ENCODE results near the gene PPM1N.

Gene PPM1N

DNA sequence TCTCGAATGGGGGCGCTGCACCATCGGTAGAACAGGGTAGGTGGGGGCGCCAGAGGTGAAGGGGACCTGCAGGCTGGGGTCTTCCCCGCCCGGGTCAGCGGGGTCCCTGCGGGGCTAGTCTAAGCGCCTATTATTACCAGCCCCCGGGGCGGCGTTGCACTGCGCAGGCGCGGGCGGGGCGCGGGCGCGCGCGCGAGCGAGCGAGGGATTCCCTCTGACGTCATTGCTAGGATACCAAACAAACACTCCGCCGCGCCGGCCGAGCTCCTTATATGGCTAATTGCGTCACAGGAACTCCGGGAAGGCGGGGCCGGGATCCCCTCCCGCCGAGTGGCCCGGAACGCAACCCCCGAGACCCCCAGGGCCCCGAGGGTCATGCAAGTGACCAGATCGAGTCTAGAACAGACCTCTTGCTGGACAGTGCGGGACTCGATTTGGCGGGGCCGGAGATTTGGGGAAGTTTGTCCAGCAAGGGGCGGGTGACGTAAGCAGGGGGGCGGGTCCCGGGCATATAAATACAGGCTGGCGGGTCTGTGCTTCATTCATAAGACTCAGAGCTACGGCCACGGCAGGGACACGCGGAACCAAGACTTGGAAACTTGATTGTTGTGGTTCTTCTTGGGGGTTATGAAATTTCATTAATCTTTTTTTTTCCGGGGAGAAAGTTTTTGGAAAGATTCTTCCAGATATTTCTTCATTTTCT lies 30.6 kb upstream of the PPM1N start, which contains the start of gene FOSB:
TSS of gene FOSB (plus strand) at position 541 of the 703 bp plus-strand sequence. CDS start 591 bp downstream, outside the sequence.
- TF ChIP-seq, protein P1, sequence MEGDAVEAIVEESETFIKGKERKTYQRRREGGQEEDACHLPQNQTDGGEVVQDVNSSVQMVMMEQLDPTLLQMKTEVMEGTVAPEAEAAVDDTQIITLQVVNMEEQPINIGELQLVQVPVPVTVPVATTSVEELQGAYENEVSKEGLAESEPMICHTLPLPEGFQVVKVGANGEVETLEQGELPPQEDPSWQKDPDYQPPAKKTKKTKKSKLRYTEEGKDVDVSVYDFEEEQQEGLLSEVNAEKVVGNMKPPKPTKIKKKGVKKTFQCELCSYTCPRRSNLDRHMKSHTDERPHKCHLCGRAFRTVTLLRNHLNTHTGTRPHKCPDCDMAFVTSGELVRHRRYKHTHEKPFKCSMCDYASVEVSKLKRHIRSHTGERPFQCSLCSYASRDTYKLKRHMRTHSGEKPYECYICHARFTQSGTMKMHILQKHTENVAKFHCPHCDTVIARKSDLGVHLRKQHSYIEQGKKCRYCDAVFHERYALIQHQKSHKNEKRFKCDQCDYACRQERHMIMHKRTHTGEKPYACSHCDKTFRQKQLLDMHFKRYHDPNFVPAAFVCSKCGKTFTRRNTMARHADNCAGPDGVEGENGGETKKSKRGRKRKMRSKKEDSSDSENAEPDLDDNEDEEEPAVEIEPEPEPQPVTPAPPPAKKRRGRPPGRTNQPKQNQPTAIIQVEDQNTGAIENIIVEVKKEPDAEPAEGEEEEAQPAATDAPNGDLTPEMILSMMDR (IDR thresholded peaks at IDR 0.05) = no peak

DNA sequence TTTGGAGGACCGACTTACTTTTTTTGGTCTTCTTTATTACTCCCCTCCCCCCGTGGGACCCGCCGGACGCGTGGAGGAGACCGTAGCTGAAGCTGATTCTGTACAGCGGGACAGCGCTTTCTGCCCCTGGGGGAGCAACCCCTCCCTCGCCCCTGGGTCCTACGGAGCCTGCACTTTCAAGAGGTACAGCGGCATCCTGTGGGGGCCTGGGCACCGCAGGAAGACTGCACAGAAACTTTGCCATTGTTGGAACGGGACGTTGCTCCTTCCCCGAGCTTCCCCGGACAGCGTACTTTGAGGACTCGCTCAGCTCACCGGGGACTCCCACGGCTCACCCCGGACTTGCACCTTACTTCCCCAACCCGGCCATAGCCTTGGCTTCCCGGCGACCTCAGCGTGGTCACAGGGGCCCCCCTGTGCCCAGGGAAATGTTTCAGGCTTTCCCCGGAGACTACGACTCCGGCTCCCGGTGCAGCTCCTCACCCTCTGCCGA lies 30.0 kb upstream of the PPM1N start:
- TF ChIP-seq, protein P1 (IDR thresholded peaks at IDR 0.05) = no peak

DNA sequence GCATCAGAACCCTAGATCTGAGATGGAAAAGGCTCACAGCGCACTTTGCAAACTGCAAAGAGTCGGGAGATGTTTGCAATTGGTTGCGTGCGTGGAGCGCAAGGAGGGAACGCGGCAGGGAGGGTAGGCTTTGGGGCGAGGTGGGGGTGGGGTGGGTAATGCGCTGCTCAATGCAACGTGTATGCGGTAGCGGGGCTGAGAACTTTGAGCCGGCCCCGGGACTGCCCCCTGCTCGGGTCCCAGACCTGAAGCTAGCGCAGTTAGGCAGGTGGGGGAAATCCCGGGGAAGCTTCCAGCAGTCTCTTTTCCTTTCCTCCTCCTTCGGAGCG lies 29.5 kb upstream of the PPM1N start:
- TF ChIP-seq, protein P1 (IDR thresholded peaks at IDR 0.05) = no peak

DNA sequence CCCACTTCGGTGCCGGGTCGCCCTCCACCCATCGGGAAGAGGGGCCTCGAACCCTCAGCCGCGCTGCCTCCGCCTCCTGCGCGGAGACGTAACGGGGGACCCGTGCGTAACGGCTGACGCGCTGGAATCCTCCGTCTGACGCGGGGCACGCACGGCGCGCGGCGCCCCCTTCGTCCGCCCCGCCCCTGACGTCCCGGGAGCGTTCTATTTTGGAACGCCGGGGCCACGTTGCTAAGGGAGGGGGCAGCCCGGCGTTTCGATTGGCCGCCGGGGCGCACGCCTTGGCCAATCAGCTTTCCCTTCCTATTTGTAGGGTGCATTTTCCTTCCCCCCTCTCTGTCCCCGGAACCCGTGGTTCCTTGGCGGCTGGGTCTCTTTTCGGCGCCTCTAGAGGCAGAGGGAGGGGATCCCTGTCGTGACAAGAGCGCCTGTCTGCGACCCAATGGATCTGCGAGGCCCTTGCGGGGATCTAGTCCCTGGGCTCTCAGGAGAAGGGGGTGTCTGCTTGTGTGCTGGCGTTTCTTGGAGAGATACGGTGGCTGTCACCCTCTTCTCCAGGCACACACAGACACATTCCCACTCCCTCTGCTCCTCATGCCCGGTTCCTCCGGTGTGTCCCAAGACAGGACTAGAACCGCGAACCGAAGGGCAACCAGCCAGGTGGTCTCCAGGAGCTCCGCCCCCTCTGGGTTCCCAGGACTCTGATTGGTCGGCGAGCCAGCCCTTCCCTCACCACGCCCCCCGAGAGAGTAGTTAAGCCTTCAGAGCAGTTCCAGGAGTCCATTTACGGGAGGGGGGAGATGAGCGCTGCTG lies 28.9 kb upstream of the PPM1N start:
- TF ChIP-seq, protein P1 (IDR thresholded peaks at IDR 0.05) = no peak

DNA sequence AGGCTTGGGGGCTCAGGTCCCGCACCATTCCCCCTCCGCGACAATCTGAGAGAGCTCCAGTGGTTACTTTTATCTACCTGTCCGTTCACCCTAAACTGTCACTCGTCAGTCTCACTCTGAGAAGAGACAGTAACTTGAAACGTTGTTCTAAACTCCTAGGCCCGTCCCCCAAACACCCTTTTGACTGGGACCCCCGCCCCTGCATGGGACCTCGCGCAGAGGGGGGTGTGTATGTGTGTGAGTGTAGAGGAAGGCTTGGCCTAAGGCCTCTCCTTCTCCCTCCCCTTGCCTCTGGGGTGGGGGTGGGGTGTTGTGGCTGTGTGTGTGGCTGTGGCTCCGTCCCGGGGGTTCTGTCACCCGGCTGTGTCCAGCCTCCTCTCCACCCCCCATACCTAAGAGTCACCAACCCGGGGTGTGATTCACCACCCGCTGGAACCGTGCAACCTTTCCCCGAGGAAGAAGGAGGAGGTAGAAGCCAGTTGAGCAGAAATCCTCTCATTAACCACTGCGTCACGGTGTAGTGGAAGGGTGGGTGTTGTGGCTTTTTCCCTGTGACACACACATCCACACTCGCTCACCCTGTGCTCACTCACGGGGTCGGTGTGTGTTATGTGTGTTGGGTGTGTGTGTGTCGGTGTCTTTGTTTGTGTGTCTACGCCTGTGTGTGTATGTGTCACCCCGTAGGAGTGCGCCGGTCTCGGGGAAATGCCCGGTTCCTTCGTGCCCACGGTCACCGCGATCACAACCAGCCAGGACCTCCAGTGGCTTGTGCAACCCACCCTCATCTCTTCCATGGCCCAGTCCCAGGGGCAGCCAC lies 28.1 kb upstream of the PPM1N start:
- TF ChIP-seq, protein P1 (IDR thresholded peaks at IDR 0.05) = no peak

DNA sequence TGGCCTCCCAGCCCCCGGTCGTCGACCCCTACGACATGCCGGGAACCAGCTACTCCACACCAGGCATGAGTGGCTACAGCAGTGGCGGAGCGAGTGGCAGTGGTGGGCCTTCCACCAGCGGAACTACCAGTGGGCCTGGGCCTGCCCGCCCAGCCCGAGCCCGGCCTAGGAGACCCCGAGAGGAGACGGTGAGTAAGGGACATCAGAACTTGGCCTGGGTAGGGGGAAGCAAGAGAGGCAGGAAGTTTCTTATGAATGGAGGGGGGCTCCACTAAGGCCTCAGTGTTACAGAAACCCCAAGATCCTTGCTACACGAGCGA lies 27.5 kb upstream of the PPM1N start:
- TF ChIP-seq, protein P1 (IDR thresholded peaks at IDR 0.05) = no peak

DNA sequence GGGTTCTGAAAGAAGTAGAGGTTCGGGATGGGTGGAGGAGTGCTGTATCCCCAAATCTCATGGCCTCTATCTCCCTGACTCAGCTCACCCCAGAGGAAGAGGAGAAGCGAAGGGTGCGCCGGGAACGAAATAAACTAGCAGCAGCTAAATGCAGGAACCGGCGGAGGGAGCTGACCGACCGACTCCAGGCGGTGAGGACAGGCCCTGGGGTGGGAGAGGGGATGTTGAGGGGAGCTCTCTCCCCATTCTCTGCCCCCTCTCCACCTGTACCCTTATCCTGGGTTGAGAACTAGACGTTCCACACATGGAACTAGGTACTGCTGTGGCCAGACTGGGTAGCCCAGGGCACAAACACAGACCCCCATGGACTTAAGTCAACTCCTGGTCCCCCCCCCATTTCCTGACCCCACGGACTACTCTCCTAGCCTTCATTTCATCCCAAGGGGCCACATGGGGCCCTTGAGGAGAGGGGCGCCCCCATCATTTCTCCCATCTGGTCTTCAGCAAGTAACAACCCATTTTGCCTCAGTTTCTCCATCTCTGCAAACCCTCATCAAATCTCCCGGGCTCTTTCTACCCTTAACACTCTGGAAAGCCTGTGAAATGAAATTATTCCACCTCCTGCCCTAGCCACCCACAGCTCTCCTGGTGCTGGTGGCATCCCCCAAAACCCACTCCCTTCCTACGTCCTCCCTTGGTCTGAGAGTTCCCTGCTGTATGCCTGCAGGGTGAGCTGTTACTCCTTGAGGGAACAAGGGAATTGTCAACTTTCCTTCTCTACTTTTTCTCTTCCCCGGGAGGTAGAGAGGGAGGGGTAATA lies 26.9 kb upstream of the PPM1N start:
- TF ChIP-seq, protein P1 (IDR thresholded peaks at IDR 0.05) = no peak

All from LNCAP (cell line).